Cardiac fibroblast (primary cell): ENCODE measurements around the gene PLCG2.

Source experiments
- DNase-seq, 2 donors: peaks; one replicate each; pipeline versions ENCODE4 v3.0.0 to v3.0.0-alpha.2; 2010; ENCODE audit warnings: low read depth in 2 of 2
- H3K4me3 ChIP-seq, 2 donors: replicated peaks in 1 of 2; 1 replicate in 1 of 2; 2 replicates in 1 of 2; pipeline ENCODE4 v1.5.1; 2011; ENCODE audit warnings: low read depth in 2 of 2, low read length in 2 of 2, mild to moderate bottlenecking in 2 of 2, moderate library complexity in 1 of 2
- TF ChIP-seq, protein P1 (sequence below): IDR thresholded peaks from one replicate; pipeline ENCODE4 v1.5.1; 2011; ENCODE audit warnings: low read depth, mild to moderate bottlenecking, low read length, inconsistent platforms

PLCG2 gene

DNA sequence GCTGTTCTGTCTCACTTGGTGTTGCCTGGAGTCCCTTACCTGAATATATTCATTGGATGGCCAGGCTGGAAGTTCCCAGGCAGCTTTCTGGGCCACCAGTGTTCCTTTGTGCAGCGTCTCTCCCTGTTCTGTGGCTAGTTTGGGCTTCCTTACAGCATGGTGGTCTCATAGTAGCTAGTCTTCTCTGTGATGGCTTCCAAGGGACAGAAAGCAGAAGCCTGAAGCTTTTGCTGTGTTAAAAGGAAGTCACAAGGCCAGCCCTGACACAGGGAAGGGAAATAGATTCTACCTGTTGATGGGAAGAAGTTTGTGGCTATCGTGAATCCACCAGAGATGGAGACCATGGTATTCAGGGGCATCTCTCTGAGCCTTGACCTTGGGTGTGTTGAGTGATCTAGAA lies 34.6 kb downstream of the PLCG2 start:
- no peak for DNase-seq

DNA sequence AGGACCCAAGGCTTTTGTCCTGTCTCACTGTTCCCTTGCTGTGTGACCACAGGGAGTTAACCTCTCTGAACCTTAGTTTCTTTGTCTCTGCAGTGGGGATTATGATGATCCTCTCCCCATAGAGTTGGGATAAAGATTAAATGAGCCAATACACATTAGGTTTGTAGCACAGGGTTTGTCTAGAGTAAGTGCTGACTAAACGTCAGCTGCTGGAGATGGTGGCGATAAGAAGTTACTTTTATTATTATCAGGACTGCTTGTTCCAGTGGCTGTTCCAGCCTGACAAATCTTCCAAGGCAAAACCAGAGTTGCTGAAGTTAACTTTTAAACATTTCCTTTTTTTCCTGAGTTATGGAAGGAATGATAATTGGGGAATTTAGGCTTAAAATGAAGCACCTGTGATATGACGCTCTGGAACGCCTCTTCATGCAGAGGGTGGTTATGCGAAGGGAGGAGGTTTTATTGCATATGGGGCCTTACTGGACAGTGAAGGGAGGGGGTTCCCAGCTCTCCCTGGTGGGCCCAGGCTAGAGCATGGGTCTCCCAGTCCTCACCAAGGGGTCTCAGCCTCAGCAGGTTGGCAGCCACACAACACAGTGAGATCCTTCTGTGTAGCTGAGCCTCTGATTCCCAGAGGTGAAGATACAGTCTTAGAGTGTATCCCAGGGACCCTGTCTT lies 35.8 kb downstream of the PLCG2 start:
- no peak for DNase-seq
- TF ChIP-seq, protein P1, sequence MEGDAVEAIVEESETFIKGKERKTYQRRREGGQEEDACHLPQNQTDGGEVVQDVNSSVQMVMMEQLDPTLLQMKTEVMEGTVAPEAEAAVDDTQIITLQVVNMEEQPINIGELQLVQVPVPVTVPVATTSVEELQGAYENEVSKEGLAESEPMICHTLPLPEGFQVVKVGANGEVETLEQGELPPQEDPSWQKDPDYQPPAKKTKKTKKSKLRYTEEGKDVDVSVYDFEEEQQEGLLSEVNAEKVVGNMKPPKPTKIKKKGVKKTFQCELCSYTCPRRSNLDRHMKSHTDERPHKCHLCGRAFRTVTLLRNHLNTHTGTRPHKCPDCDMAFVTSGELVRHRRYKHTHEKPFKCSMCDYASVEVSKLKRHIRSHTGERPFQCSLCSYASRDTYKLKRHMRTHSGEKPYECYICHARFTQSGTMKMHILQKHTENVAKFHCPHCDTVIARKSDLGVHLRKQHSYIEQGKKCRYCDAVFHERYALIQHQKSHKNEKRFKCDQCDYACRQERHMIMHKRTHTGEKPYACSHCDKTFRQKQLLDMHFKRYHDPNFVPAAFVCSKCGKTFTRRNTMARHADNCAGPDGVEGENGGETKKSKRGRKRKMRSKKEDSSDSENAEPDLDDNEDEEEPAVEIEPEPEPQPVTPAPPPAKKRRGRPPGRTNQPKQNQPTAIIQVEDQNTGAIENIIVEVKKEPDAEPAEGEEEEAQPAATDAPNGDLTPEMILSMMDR: no peak
- no peak overlapping the region for H3K4me3 ChIP-seq

More for the DNA sequence above, 34.6 kb downstream of the PLCG2 start:
- H3K4me3 ChIP-seq: no peak overlapping the region
- TF ChIP-seq, protein P1: no peak

DNA sequence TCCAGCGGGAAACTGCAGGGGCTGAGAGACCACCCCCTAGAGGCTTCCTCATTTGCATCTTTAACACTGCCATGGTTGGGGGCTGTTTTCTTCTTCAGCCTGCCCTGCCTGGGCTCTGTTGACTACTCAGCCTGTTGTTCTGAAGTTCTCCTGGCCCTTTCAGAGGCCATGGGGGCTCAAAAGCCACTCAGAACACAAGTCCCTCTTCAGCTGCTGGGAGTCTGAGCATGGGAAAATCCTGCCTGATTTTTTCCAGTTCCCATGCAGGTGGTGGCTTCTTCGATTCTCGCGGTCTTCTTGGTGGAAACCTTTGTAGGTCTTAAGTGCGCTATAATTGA lies 36.3 kb downstream of the PLCG2 start:
- DNase-seq: no peak
- no peak overlapping the region for H3K4me3 ChIP-seq
- TF ChIP-seq, protein P1: no peak

DNA sequence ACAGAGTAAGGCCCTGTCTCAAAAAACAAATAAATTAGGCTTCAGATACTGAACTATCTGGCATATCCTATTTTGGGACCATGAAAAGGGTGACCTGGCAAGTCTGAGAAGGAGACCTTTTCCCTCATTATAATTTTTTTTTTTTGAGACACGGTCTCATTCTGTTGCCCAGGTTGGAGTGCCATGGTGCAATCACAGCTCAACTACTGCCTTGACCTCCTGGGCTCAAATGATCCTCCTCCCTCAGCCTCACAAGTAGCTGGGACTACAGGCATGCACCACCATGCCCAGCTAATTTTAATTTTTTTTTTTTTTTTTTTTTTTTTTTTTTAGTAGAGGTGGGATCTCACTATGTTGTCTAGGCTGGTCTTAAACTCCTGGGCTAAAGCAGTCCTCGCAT lies 37.3 kb downstream of the PLCG2 start:
- no peak for DNase-seq
- TF ChIP-seq, protein P1: no peak
- no peak overlapping the region for H3K4me3 ChIP-seq

DNA sequence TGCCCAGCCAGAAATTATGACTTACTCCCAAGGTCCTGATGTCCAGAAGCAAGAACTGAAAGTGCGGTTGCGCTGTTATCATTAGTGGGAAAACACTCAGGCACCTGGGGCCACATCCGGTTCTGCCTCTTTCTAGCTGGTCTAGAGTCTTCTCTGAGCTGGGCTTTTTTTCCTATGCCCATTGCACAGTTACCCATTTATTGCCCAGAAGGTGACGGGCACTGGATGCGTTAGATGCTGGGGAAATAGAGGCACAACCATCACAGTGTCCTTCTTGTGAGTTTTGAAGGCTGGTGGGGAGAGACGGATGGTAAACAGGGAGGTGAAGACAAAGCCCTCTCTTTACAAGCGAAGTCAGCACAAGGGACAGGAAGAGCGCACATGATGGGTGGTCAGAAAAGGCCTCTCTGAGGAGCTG lies 37.7 kb downstream of the PLCG2 start:
- H3K4me3 ChIP-seq: no peak overlapping the region
- DNase-seq: no peak
- TF ChIP-seq, protein P1: no peak

DNA sequence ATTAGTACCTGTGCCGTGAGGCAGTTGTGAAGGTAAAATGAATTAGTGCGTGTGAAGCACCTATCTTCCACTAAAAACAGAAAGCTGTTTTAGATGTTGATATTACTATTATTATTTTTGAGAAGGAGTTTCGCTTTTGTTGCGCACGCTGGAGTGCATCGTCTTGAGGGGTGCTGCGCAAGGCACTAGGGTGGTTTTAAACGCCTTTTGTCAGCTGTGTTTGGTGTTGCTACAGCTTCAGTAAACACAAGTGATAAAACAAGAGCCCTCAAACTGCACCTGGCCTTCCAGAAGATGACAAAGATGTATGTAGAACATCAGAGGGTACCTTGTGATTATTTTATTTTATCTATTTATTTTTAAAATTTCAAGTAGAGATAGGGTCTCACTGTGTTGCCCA lies 38.2 kb downstream of the PLCG2 start:
- H3K4me3 ChIP-seq: no peak overlapping the region
- DNase-seq: no peak
- TF ChIP-seq, protein P1: no peak
